ENCODE results near the gene TRMT61A.

Gene TRMT61A

GRCh38 chr14:103544388-103545218 lies 15.6 kb downstream of the TRMT61A start:
- no peaks in the 10 kb centered on the region for H3K27me3 ChIP-seq (ENCODE audit: control insufficient read depth, insufficient read depth, low read length)
- H3K4me1 ChIP-seq (ENCODE audit: control insufficient read depth, insufficient read depth, low read length): peaks cover 64% of the 10 kb centered on the region
- H3K27ac ChIP-seq (ENCODE audit: low read depth, low read length): peak overlapping the region; percentile 85
- H3K36me3 ChIP-seq (ENCODE audit: control insufficient read depth, insufficient read depth, low read length): no peaks in the 10 kb centered on the region
- peak overlapping the region; percentile 26 for H3K4me3 ChIP-seq (ENCODE audit: low read length)
- H3K9ac ChIP-seq (ENCODE audit: low read length): no peak overlapping the region

DNA sequence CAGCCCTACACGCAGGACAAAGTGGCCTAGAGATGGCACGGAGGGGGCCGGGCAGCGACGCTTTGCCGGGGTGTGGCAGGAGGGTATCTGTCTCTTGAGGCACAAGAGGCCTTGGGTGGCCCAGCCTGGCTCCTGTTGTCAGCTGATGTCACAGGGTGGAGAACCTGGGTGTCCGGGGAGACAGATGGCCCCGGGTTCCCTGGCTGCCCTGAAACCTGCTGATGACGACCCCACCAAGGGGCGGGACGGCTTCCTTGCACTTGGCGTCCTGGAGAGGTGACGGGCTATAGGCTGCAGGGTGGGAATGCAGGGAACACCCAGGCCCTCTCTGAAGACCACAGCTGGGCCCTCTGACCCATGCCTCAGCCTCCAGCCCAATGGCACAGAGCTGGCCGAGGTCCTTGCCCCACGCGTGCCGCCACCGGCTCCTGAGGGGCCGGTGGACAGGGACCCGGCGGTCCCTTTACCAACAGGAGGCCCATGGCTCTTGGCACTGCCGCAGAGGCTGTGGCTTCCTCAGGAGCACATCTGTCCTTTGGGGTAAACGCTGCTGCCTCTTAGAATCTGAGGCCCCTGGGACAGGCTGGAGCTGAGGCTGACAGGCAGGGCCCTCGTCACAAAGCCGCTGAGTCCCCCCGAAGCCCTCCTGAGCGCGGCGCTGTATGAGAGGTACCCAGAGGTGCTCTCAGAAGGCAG lies 16.4 kb downstream of the TRMT61A start:
- H3K27ac ChIP-seq (ENCODE audit: low read depth, low read length): peak overlapping the region; percentile 85
- H3K9ac ChIP-seq (ENCODE audit: low read length): no peak overlapping the region
- H3K4me1 ChIP-seq (ENCODE audit: control insufficient read depth, insufficient read depth, low read length): peaks cover 68% of the 10 kb centered on the region
- no peaks in the 10 kb centered on the region for H3K27me3 ChIP-seq (ENCODE audit: control insufficient read depth, insufficient read depth, low read length)
- no peaks in the 10 kb centered on the region for H3K36me3 ChIP-seq (ENCODE audit: control insufficient read depth, insufficient read depth, low read length)
- H3K4me3 ChIP-seq (ENCODE audit: low read length): no peak overlapping the region

GRCh38 chr14:103545915-103546651 lies 17.1 kb downstream of the TRMT61A start:
- Histone ChIP-seq H3K9ac (ENCODE audit: low read length) (no peak overlapping the region), H3K4me3 (ENCODE audit: low read length) (no peak overlapping the region), H3K36me3 (ENCODE audit: control insufficient read depth, insufficient read depth, low read length) (no peaks in the 10 kb centered on the region), H3K27me3 (ENCODE audit: control insufficient read depth, insufficient read depth, low read length) (no peaks in the 10 kb centered on the region), H3K4me1 (ENCODE audit: control insufficient read depth, insufficient read depth, low read length) (peaks cover 68% of the 10 kb centered on the region), H3K27ac (ENCODE audit: low read depth, low read length) (no peak overlapping the region)

GRCh38 chr14:103546652-103547454 lies 17.9 kb downstream of the TRMT61A start:
- no peaks in the 10 kb centered on the region for H3K36me3 ChIP-seq (ENCODE audit: control insufficient read depth, insufficient read depth, low read length)
- peak overlapping the region; percentile 21 for H3K27ac ChIP-seq (ENCODE audit: low read depth, low read length)
- no peaks in the 10 kb centered on the region for H3K27me3 ChIP-seq (ENCODE audit: control insufficient read depth, insufficient read depth, low read length)
- H3K4me3 ChIP-seq (ENCODE audit: low read length): no peak overlapping the region
- H3K4me1 ChIP-seq (ENCODE audit: control insufficient read depth, insufficient read depth, low read length): peaks cover 68% of the 10 kb centered on the region
- H3K9ac ChIP-seq (ENCODE audit: low read length): no peak overlapping the region

GRCh38 chr14:103547455-103547940 lies 18.5 kb downstream of the TRMT61A start:
- H3K27ac ChIP-seq (ENCODE audit: low read depth, low read length): peak overlapping the region; percentile 21
- H3K27me3 ChIP-seq (ENCODE audit: control insufficient read depth, insufficient read depth, low read length): no peaks in the 10 kb centered on the region
- no peaks in the 10 kb centered on the region for H3K36me3 ChIP-seq (ENCODE audit: control insufficient read depth, insufficient read depth, low read length)
- H3K4me3 ChIP-seq (ENCODE audit: low read length): no peak overlapping the region
- H3K9ac ChIP-seq (ENCODE audit: low read length): no peak overlapping the region
- H3K4me1 ChIP-seq (ENCODE audit: control insufficient read depth, insufficient read depth, low read length): peaks cover 68% of the 10 kb centered on the region

DNA sequence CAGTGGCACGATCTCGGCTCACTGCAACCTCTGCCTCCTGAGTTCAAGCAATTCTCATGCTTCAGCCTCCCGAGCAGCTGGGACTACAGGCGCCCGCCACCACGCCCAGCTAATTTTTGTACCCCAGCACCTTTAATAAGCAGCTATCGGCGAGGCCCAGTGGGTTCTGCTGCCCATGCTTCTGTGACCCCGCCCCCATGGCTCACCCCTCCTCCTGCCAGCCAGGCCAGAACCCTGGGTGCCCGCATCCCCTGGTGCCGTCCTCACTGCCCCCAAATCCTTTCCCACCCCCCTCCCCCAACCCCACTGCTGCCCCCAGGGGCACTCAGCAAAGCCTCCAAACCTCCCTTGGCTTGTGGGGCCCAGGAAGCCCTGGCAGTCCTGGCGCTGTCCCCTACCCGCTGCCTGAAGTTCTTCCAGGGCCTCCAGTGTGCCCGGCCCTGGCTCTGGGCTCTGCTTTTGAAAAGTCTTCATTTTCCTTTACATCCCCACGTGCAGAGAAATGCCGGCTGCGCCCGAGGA lies 19.0 kb downstream of the TRMT61A start:
- Histone ChIP-seq H3K27me3 (ENCODE audit: control insufficient read depth, insufficient read depth, low read length) (no peaks in the 10 kb centered on the region), H3K4me3 (ENCODE audit: low read length) (no peak overlapping the region), H3K27ac (ENCODE audit: low read depth, low read length) (peak overlapping the region; percentile 4), H3K4me1 (ENCODE audit: control insufficient read depth, insufficient read depth, low read length) (peaks cover 67% of the 10 kb centered on the region), H3K9ac (ENCODE audit: low read length) (no peak overlapping the region), H3K36me3 (ENCODE audit: control insufficient read depth, insufficient read depth, low read length) (no peaks in the 10 kb centered on the region)

DNA sequence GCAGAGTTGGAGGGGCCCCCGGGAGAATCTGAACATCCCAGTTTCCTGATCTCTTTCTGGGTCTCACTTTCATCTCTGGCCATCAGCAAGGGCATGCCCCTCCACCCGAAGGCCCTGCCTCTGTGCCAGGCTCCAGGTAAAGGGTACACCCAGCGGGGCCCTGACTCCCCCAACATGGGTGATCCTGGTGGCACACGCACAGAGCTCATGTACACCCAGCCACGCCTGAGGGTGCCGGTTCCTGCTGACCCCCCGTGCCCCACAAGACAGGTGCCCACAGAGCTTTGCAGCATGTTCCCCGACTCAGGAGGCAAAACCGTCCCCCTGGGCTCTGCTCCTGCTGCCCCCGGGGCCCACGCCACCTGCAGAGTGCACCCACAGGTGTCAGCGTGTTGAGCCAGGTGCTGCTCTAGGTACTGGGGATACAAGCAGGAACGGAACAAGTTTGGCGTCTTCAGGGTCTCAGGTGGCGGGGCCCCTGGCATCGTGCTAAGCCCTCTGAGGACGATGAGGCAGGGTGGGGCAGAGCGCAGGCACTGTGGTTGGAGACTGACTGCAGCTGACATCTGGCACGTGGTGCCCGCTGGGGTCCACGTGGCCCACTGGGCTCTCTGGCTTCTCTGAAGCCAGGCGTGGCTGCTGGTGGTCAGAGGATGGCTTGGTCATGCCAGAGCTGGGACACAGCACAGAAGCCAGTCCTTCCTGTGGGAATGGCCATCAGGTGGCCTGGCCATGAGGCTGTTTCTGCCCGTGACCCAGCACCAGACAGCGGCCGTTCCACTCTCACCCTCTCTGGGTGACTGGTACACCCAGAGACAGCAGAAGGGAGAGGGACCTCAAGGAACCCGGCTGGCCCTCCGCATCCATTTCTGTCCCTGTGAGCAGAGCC lies 19.7 kb downstream of the TRMT61A start:
- Histone ChIP-seq H3K27me3 (ENCODE audit: control insufficient read depth, insufficient read depth, low read length) (no peaks in the 10 kb centered on the region), H3K27ac (ENCODE audit: low read depth, low read length) (peak overlapping the region; percentile 98), H3K9ac (ENCODE audit: low read length) (no peak overlapping the region), H3K36me3 (ENCODE audit: control insufficient read depth, insufficient read depth, low read length) (no peaks in the 10 kb centered on the region), H3K4me3 (ENCODE audit: low read length) (no peak overlapping the region), H3K4me1 (ENCODE audit: control insufficient read depth, insufficient read depth, low read length) (peaks cover 60% of the 10 kb centered on the region)

GRCh38 chr14:103549361-103550311 lies 20.6 kb downstream of the TRMT61A start:
- Histone ChIP-seq H3K4me1 (ENCODE audit: control insufficient read depth, insufficient read depth, low read length) (peaks cover 52% of the 10 kb centered on the region), H3K36me3 (ENCODE audit: control insufficient read depth, insufficient read depth, low read length) (no peaks in the 10 kb centered on the region), H3K27ac (ENCODE audit: low read depth, low read length) (peak overlapping the region; percentile 98), H3K4me3 (ENCODE audit: low read length) (no peak overlapping the region), H3K27me3 (ENCODE audit: control insufficient read depth, insufficient read depth, low read length) (no peaks in the 10 kb centered on the region), H3K9ac (ENCODE audit: low read length) (no peak overlapping the region)

DNA sequence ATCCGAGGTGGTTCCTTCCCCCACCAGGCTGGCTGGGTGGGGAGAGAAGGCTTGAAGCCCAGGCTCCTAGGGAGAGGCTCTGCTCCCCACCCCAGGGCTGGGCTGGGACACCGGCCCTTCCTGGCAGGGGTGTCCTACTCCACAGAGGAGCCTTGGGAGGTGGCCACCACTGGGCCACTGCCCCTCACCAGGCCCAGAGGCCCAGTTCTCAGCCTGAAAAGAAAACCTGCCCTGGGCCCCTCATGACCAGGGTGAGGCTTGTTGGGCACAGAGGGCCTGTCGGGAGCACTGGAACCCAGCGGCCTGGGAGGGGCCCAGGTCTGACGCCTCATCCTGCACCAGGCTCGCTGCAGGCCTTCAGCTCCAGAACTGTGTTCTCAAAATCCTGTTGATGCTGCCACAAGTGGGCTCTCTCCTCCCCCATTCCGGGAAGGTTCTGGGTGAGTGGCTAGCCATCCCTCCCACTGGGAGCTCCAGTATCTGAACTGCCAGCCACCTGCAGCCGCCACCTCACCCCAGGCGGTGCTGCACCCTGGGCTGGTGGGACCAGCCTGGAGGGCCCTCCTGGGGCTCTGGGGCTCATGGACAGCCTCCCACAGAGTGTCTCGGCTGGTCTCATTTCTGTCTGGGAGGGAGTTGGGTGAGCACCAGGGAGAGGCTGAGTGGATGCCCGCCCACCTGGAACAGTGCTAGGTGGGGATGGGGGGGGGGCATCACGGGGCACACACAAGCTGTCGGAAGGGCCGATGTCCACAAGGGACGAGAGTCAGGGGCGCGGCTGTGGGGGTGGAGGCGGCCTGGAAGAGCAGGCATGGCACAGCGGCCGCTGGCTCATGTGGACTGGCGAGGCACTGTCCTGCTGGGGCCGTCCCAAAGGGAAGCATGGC lies 21.7 kb downstream of the TRMT61A start:
- Histone ChIP-seq H3K9ac (ENCODE audit: low read length) (no peak overlapping the region), H3K36me3 (ENCODE audit: control insufficient read depth, insufficient read depth, low read length) (no peaks in the 10 kb centered on the region), H3K4me1 (ENCODE audit: control insufficient read depth, insufficient read depth, low read length) (peaks cover 47% of the 10 kb centered on the region), H3K4me3 (ENCODE audit: low read length) (peak overlapping the region; percentile 49), H3K27ac (ENCODE audit: low read depth, low read length) (peak overlapping the region; percentile 98), H3K27me3 (ENCODE audit: control insufficient read depth, insufficient read depth, low read length) (no peaks in the 10 kb centered on the region)

Data from rectal smooth muscle tissue (tissue), 1 donor.